GM12878 (cell line): ENCODE results near the gene PTPN22. TPM values are rescaled to one million over a fixed set of nuclear protein-coding genes. Genes with fewer than 3 reads are reported as not detected.

ENCODE experiments used
- BHLHE40 ChIP-seq, 2 experiments: fragments of 450-650 bp in 1 of 2; IDR thresholded peaks; 2 replicates each; pipeline ENCODE4 v1.6.1; 2011 to 2017; ENCODE audit warnings: low read depth in 2 of 2, borderline replicate concordance in 1 of 2, improper control_type of control experiment in 1 of 2, low read length in 1 of 2, mild to moderate bottlenecking in 1 of 2
- CEBPZ ChIP-seq: fragments of 150-350 bp; IDR thresholded peaks from 2 replicates; pipeline ENCODE4 v1.6.1; 2016; ENCODE audit warnings: low read depth, low read length
- E2F4 ChIP-seq: IDR thresholded peaks from 2 replicates; pipeline ENCODE4 v1.6.1; 2012; ENCODE audit warnings: low read depth, low read length, improper control_type of control experiment
- EED ChIP-seq: sonication (generic); IDR thresholded peaks from 2 replicates; pipeline ENCODE4 v1.6.1; 2016; ENCODE audit warnings: antibody characterized with exemption, low read depth
- ELK1 ChIP-seq: IDR thresholded peaks from 2 replicates; pipeline ENCODE4 v1.6.1; 2012; ENCODE audit warnings: low read depth, low read length, improper control_type of control experiment
- EZH2 ChIP-seq: IDR thresholded peaks from 2 replicates; pipeline ENCODE4 v1.6.1; 2012; ENCODE audit warnings: low read depth, mild to moderate bottlenecking, control low read depth, inconsistent platforms, low read length, borderline replicate concordance; ENCODE audit not compliant: control insufficient read depth
- FOXK2 ChIP-seq: fragments of 450-650 bp; IDR thresholded peaks from 2 replicates; pipeline ENCODE4 v1.6.1; 2017; ENCODE audit warnings: mild to moderate bottlenecking, moderate library complexity
- HDGF ChIP-seq: fragments of 450-650 bp; IDR thresholded peaks from 2 replicates; pipeline ENCODE4 v1.6.1; 2016; ENCODE audit warnings: antibody characterized with exemption
- IKZF2 ChIP-seq, 2 experiments: fragments of 450-650 bp; IDR thresholded peaks; 2 replicates each; pipeline ENCODE4 v1.6.1; 2017; ENCODE audit warnings: mild to moderate bottlenecking in 2 of 2, moderate library complexity in 2 of 2
- LARP7 ChIP-seq: fragments of 450-650 bp; IDR thresholded peaks from 2 replicates; pipeline ENCODE4 v1.6.1; 2017; ENCODE audit warnings: mild to moderate bottlenecking
- MEF2B ChIP-seq: fragments of 450-650 bp; IDR thresholded peaks from 2 replicates; pipeline ENCODE4 v1.6.1; 2018; ENCODE audit warnings: mild to moderate bottlenecking, moderate library complexity; ENCODE audit not compliant: partially characterized antibody, poor library complexity, severe bottlenecking
- NFIC ChIP-seq: IDR thresholded peaks from 2 replicates; pipeline ENCODE4 v1.6.1; 2012; ENCODE audit warnings: low read depth, mild to moderate bottlenecking, inconsistent platforms, low read length, moderate library complexity
- SMAD5 ChIP-seq: IDR thresholded peaks from 2 replicates; pipeline ENCODE4 v1.6.1; 2016; ENCODE audit warnings: antibody characterized with exemption, low read depth
- SMARCA5 ChIP-seq: fragments of 450-650 bp; IDR thresholded peaks from 2 replicates; pipeline ENCODE4 v1.6.1; 2017; ENCODE audit warnings: mild to moderate bottlenecking
- STAT1 ChIP-seq: fragments of 450-650 bp; conservative IDR thresholded peaks from 2 replicates; pipeline ENCODE4 v1.6.1; 2014; ENCODE audit warnings: antibody characterized with exemption, mild to moderate bottlenecking
- USF1 ChIP-seq: IDR thresholded peaks from 2 replicates; pipeline ENCODE4 v1.6.1; 2011; ENCODE audit warnings: borderline replicate concordance, low read depth, mild to moderate bottlenecking, moderate library complexity, mixed read lengths, low read length; ENCODE audit not compliant: insufficient read depth; ENCODE audit errors: extremely low read length
- YY1 ChIP-seq: IDR thresholded peaks from 2 replicates; pipeline ENCODE4 v1.6.1; 2011; ENCODE audit warnings: low read depth, mild to moderate bottlenecking, low read length
- ZBTB11 ChIP-seq: fragments of 450-650 bp; formaldehyde crosslinking; IDR thresholded peaks from 2 replicates; pipeline ENCODE4 v1.5.0; 2022; ENCODE audit warnings: mild to moderate bottlenecking, missing genetic modification characterization
- ZNF384 ChIP-seq: IDR thresholded peaks from 2 replicates; pipeline ENCODE4 v1.6.1; 2012; ENCODE audit warnings: low read depth, mild to moderate bottlenecking, low read length, improper control_type of control experiment, borderline replicate concordance
- polyA plus RNA-seq, 11 experiments: library from polyadenylated mRNA; depleted of rRNA in 4 of 11; unstranded in 6 of 11; stranded (reverse) in 5 of 11; fragments of >200 nt; fragmentation: Nextera tagmentation in 4 of 11; fragmentation: Illumina TruSeq in 1 of 11; extraction: Ambion mirVana in 4 of 11; extraction: Trizol in 1 of 11; gene quantifications; 1 replicate in 1 of 11; 2 replicates in 10 of 11; pipeline versions ENCODE4 v1.2.1 to v1.2.3, GENCODE V29; 2011 to 2016; ENCODE audit warnings: inconsistent platforms in 2 of 11, missing spikeins in 2 of 11, low read depth in 1 of 11
- total RNA-seq, 4 experiments: library from RNA; depleted of rRNA in 3 of 4; stranded (reverse); fragments of >200 nt in 3 of 4; fragmentation: Illumina TruSeq in 1 of 4; extraction: Trizol in 1 of 4; gene quantifications; 2 replicates each; pipeline versions ENCODE4 v1.2.1 to v1.2.3, GENCODE V29; 2013 to 2021

PTPN22 gene
- total and polyA plus RNA-seq, 10 of the 15 experiments (the other 5 are each of a cell fraction or from before 2014, with no cell fraction given): 22.8 to 65.1 (median 44.9) TPM

- TF ChIP-seq E2F4: no peak
- TF ChIP-seq STAT1: no peak
- TF ChIP-seq BHLHE40 (IDR thresholded peaks at IDR 0.05; ENCODE audit: borderline replicate concordance in 1 of 2, low read depth in 2 of 2, low read length in 1 of 2): peak in 1 of 2 experiments; percentile 8; a peak in 1 of 4 replicates
- no peak for TF ChIP-seq USF1
- TF ChIP-seq HDGF: 0 out of 2 replicates have a peak, but pooled peaks have one; percentile 65
- TF ChIP-seq YY1: no peak
- 0 out of 2 replicates have a peak, but pooled peaks have one; percentile 27 for TF ChIP-seq LARP7
- no peak for TF ChIP-seq IKZF2 (IDR thresholded peaks at IDR 0.05)
- peak; percentile 89 for TF ChIP-seq ELK1
- peak; percentile 37; the same call in 1 of the 2 replicates for TF ChIP-seq EZH2
- TF ChIP-seq CEBPZ: no peak
- no peak for TF ChIP-seq ZBTB11 (CRISPR knock-in tag)
- TF ChIP-seq EED: no peak
- no peak for TF ChIP-seq FOXK2
- TF ChIP-seq ZNF384: no peak
- TF ChIP-seq SMARCA5: 0 out of 2 replicates have a peak, but pooled peaks have one; percentile 35
- TF ChIP-seq MEF2B: no peak
- TF ChIP-seq SMAD5: no peak
- no peak for TF ChIP-seq NFIC
These were observed 88.0 kb downstream of the PTPN22 start (continued) for GRCh38 chr1:113783254-113784103.
